HCT116 (cell line): ENCODE results near the gene IFT57. TPM values are rescaled to one million over a fixed set of nuclear protein-coding genes. Genes with fewer than 3 reads are reported as not detected.

Experiments
- ATAC-seq: fragments of 200-7000 bp; cut with Tn5 transposase; 2 replicates; pipeline ENCODE4 v1.9.1; 2020; ENCODE audit warnings: mild to moderate bottlenecking, moderate library complexity
- BruUV-seq: library from RNA; stranded (reverse); fragments of 400-500 nt; replicated peaks from 2 replicates; lab custom pipeline; 2021; lab: Mats Ljungman, UMichigan
- CTCF ChIA-PET: fragments of 300-600 bp; sonication (Branson Sonifier 250); formaldehyde crosslinking; loops from one replicate; lab custom pipeline; 2021; ENCODE audit warnings: antibody characterized with exemption; lab: Charles Lee
- POLR2A ChIA-PET: fragments of 300-600, 350-600 bp; sonication (Branson Sonifier 250); formaldehyde crosslinking; loops from one replicate; lab custom pipeline; 2021; ENCODE audit warnings: antibody characterized with exemption; lab: Charles Lee
- RAD21 ChIA-PET, 2 experiments: fragments of 300-600 bp; sonication (Branson Sonifier 250); formaldehyde crosslinking; loops; one replicate each; lab custom pipeline; 2023; ENCODE audit warnings: low total read pairs in 2 of 2; ENCODE audit not compliant: uncharacterized antibody in 2 of 2, unreplicated experiment in 2 of 2, low non-redundant PET in 1 of 2; lab: Charles Lee
- DNase-seq: peaks from one replicate; pipeline ENCODE4 v3.0.0-alpha.2; 2010; ENCODE audit warnings: low read depth, low spot score
- H2AFZ ChIP-seq: fragments of 200-600 bp; shearing (Covaris generic), sonication (generic); 2 replicates; pipeline ENCODE4 v1.6.1; 2017; ENCODE audit warnings: low read depth, mixed run types, mixed read lengths, antibody characterized with exemption, low read length; ENCODE audit not compliant: poor library complexity, severe bottlenecking
- H3K27ac ChIP-seq: 2 replicates; pipeline ENCODE4 v1.5.1; 2012; ENCODE audit warnings: low read depth, low read length
- H3K27me3 ChIP-seq: fragments of 200-600 bp; sonication (generic); 2 replicates; pipeline ENCODE4 v1.6.1; 2016; ENCODE audit warnings: mixed run types, low read length, mixed read lengths; ENCODE audit not compliant: insufficient read depth
- H3K36me3 ChIP-seq, 2 experiments: fragments of 200-500 bp in 1 of 2; fragments of 200-600 bp in 1 of 2; sonication (Bioruptor generic) in 1 of 2; sonication (generic) in 1 of 2; 2 replicates each; pipeline versions ENCODE4 v1.5.1 to v1.6.1; 2014 to 2016; ENCODE audit warnings: low read length in 2 of 2, inconsistent platforms in 1 of 2, mixed read lengths in 1 of 2, mixed run types in 1 of 2; ENCODE audit not compliant: insufficient read depth in 2 of 2, control insufficient read depth in 1 of 2
- H3K4me1 ChIP-seq, 2 experiments: fragments of 200-600 bp in 1 of 2; sonication (generic) in 1 of 2; 2 replicates each; pipeline versions ENCODE4 v1.5.1 to v1.6.1; 2012 to 2017; ENCODE audit warnings: low read length in 2 of 2, inconsistent platforms in 1 of 2, mild to moderate bottlenecking in 1 of 2, mixed read lengths in 1 of 2, mixed run types in 1 of 2, moderate library complexity in 1 of 2; ENCODE audit not compliant: insufficient read depth in 2 of 2, control insufficient read depth in 1 of 2
- H3K4me2 ChIP-seq: fragments of 200-600 bp; sonication (generic); 2 replicates; pipeline ENCODE4 v1.6.1; 2017; ENCODE audit warnings: mixed run types, low read length, mixed read lengths
- H3K4me3 ChIP-seq, 2 experiments: fragments of 200-600 bp in 1 of 2; sonication (generic) in 1 of 2; replicated peaks in 1 of 2; 2 replicates each; pipeline ENCODE4 v1.5.1; 2011 to 2016; ENCODE audit warnings: low read length in 2 of 2, control low read depth in 1 of 2, low read depth in 1 of 2, mild to moderate bottlenecking in 1 of 2, mixed read lengths in 1 of 2, mixed run types in 1 of 2
- H3K79me2 ChIP-seq: fragments of 200-600 bp; sonication (generic); 2 replicates; pipeline ENCODE4 v1.6.1; 2017; ENCODE audit warnings: mild to moderate bottlenecking, mixed run types, low read length, moderate library complexity, mixed read lengths; ENCODE audit not compliant: insufficient read depth
- H3K9ac ChIP-seq: fragments of 200-600 bp; sonication (generic); 2 replicates; pipeline ENCODE4 v1.6.1; 2016; ENCODE audit warnings: low read length, mixed read lengths
- H3K9me2 ChIP-seq: fragments of 200-600 bp; sonication (generic), shearing (Covaris generic); 2 replicates; pipeline ENCODE4 v1.6.1; 2017; ENCODE audit warnings: mixed run types, mild to moderate bottlenecking, moderate library complexity; ENCODE audit not compliant: insufficient read depth
- H3K9me3 ChIP-seq, 2 experiments: fragments of 200-500 bp in 1 of 2; fragments of 200-600 bp in 1 of 2; sonication (Bioruptor generic) in 1 of 2; sonication (generic) in 1 of 2; 2 replicates each; pipeline ENCODE4 v1.6.1; 2014 to 2017; ENCODE audit warnings: low read length in 2 of 2, mixed read lengths in 2 of 2, inconsistent platforms in 1 of 2, low read depth in 1 of 2, mild to moderate bottlenecking in 1 of 2, mixed run types in 1 of 2, moderate library complexity in 1 of 2; ENCODE audit not compliant: control insufficient read depth in 1 of 2, insufficient read depth in 1 of 2
- H4K20me1 ChIP-seq: fragments of 200-600 bp; sonication (generic), shearing (Covaris generic); 2 replicates; pipeline ENCODE4 v1.6.1; 2017; ENCODE audit warnings: mixed run types, mild to moderate bottlenecking, moderate library complexity; ENCODE audit not compliant: insufficient read depth
- ATF3 ChIP-seq: IDR thresholded peaks from 2 replicates; pipeline ENCODE4 v1.6.1; 2012
- EZH2 ChIP-seq: fragments of 200-600 bp; sonication (generic); IDR thresholded peaks from 2 replicates; pipeline ENCODE4 v1.6.1; 2017; ENCODE audit warnings: antibody characterized with exemption, mixed run types
- POLR2AphosphoS5 ChIP-seq: IDR thresholded peaks from 2 replicates; pipeline ENCODE4 v1.6.1; 2011; ENCODE audit warnings: mild to moderate bottlenecking, low read depth, low read length, moderate library complexity
- intact Hi-C: fragments of 100-400 bp; cut with micrococcal nuclease; formaldehyde crosslinking; loops from 2 replicates; pipeline ENCODE4 v1.10.0; 2022
- total RNA-seq: library from RNA; stranded (reverse); gene quantifications from one replicate; pipeline ENCODE4 v1.2.1, GENCODE V29; 2021; ENCODE audit not compliant: unreplicated experiment
- TF ChIP-seq, protein P1 (sequence below), 3 experiments: fragments of 200-600 bp in 1 of 3; sonication (generic) in 1 of 3; IDR thresholded peaks in 2 of 3; conservative IDR thresholded peaks in 1 of 3; 2 replicates each; pipeline ENCODE4 v1.5.1; 2012 to 2017; ENCODE audit warnings: low read depth in 2 of 3, low read length in 2 of 3, antibody characterized with exemption in 1 of 3, borderline replicate concordance in 1 of 3, control low read depth in 1 of 3, mild to moderate bottlenecking in 1 of 3, mixed read lengths in 1 of 3, mixed run types in 1 of 3, moderate library complexity in 1 of 3; ENCODE audit not compliant: insufficient read depth in 1 of 3

The IFT57 gene
- total RNA-seq, 1 experiment from 2014 or later, result 38.4 TPM

- no peak overlapping the region for H3K4me2 ChIP-seq
- intact Hi-C loops, result no loop called here
- peak overlapping the region; percentile 89 for H2AFZ ChIP-seq
Measured at GRCh38 chr3:108223928-108224327, 1.7 kb upstream of the IFT57 start.

More at GRCh38 chr3:108223928-108224327, 1.7 kb upstream of the IFT57 start:
- POLR2A ChIA-PET, result no interaction called here
- no peaks in the 10 kb centered on the region for H3K27me3 ChIP-seq
- no peak for TF ChIP-seq ATF3
- TF ChIP-seq POLR2AphosphoS5, result no peak
- no peak for TF ChIP-seq EZH2
- TF ChIP-seq, protein P1, sequence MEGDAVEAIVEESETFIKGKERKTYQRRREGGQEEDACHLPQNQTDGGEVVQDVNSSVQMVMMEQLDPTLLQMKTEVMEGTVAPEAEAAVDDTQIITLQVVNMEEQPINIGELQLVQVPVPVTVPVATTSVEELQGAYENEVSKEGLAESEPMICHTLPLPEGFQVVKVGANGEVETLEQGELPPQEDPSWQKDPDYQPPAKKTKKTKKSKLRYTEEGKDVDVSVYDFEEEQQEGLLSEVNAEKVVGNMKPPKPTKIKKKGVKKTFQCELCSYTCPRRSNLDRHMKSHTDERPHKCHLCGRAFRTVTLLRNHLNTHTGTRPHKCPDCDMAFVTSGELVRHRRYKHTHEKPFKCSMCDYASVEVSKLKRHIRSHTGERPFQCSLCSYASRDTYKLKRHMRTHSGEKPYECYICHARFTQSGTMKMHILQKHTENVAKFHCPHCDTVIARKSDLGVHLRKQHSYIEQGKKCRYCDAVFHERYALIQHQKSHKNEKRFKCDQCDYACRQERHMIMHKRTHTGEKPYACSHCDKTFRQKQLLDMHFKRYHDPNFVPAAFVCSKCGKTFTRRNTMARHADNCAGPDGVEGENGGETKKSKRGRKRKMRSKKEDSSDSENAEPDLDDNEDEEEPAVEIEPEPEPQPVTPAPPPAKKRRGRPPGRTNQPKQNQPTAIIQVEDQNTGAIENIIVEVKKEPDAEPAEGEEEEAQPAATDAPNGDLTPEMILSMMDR (IDR thresholded peaks at IDR 0.05 in 2 of 3, conservative IDR thresholded peaks at IDR 0.05 in 1 of 3; ENCODE audit: borderline replicate concordance in 1 of 3, insufficient read depth in 1 of 3, low read depth in 2 of 3, low read length in 2 of 3), result no peak
- TF ChIP-seq, all 23 proteins: peak for 0
- Histone ChIP-seq H3K9me2 (no peaks in the 10 kb centered on the region), H3K27ac (no peak overlapping the region), H4K20me1 (no peaks in the 10 kb centered on the region), H3K9ac (no peak overlapping the region), H3K4me3 (no peak overlapping the region), H3K79me2 (no peaks in the 10 kb centered on the region; the same call in 1 of the 2 replicates), H3K36me3 (no peaks in the 10 kb centered on the region), H3K4me1 (peaks cover 0 to 21% of the 10 kb centered on the region in 2 experiments; a peak in 1 of 4 replicates), H3K9me3 (no peaks in the 10 kb centered on the region)
- CTCF ChIA-PET, result no interaction called here
- no peak for ATAC-seq
- no TSS peak for BruUV-seq
- RAD21 ChIA-PET, result no interaction called here
- no peak for DNase-seq
